ENCODE data around the gene DOCK1.

DNA sequence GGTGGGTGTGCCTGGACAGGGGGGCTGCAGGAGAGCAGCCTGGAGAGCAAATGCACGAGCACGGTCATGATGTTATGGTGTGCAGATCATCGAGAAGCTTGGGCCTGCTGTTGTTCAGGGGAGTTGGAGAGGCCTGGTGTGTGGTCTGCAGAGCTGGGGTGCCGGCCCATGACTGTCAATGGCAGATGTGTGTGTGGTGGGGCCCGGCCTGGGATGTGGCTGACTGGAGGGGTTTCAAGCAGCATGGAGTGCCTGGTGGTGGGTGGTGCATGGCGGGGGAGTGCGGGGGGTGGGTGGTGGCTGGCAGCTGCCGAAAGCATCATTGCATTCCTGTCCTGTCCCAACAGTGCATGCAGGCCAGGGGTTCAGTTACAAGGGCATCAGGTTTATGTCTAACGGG, 122.6 kb downstream of the DOCK1 start:
- TF ChIP-seq, protein P1, sequence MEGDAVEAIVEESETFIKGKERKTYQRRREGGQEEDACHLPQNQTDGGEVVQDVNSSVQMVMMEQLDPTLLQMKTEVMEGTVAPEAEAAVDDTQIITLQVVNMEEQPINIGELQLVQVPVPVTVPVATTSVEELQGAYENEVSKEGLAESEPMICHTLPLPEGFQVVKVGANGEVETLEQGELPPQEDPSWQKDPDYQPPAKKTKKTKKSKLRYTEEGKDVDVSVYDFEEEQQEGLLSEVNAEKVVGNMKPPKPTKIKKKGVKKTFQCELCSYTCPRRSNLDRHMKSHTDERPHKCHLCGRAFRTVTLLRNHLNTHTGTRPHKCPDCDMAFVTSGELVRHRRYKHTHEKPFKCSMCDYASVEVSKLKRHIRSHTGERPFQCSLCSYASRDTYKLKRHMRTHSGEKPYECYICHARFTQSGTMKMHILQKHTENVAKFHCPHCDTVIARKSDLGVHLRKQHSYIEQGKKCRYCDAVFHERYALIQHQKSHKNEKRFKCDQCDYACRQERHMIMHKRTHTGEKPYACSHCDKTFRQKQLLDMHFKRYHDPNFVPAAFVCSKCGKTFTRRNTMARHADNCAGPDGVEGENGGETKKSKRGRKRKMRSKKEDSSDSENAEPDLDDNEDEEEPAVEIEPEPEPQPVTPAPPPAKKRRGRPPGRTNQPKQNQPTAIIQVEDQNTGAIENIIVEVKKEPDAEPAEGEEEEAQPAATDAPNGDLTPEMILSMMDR (IDR thresholded peaks at IDR 0.05) = no peak
- TF ChIP-seq POLR2A (IDR thresholded peaks at IDR 0.05) = no peak
- TF ChIP-seq POLR2AphosphoS5 (IDR thresholded peaks at IDR 0.05) = no peak

All from breast epithelium (tissue), 3 donors.